Measurements from ENCODE around the gene IL32. TPM values are rescaled to one million over a fixed set of nuclear protein-coding genes. Genes with fewer than 3 reads are reported as not detected.

IL32 gene, protein sequence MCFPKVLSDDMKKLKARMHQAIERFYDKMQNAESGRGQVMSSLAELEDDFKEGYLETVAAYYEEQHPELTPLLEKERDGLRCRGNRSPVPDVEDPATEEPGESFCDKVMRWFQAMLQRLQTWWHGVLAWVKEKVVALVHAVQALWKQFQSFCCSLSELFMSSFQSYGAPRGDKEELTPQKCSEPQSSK
- polyA plus RNA-seq (2013, experiment 1 of 2): 2.1 TPM
- polyA plus RNA-seq (2013, experiment 2 of 2): 1.3 TPM

DNA sequence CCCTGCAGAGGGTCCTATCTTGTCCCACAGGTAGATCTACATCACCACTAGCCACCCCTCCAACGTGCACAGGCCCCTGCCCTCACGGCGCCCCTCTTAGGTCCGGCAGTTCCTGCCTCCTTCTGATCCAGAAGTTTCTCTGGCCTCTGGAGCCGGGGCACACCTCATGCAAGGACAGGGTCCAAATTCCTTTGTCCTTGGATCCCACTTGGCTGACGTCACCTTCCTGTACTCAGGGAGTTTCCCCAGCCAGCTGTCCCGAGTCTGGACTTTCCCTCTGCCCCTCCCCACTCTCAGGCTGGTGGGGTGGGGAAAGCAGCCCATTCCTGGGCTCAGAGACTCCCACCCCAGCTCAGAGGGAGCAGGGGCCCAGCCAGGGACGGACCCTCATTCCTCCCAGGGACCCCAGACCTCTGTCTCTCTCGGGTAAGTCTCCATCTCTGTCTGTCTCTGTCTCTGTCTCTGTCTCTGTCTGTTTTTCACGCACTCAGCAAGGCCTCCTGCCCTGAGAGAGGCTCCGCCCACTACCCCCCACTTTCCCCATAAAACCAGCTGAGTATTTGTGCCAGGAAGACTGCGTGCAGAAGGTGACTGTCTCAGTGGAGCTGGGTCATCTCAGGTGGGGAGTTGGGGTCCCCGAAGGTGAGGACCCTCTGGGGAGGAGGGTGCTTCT lies at the start of gene IL32:
IL32 (plus strand) TSS at position 572 of the 673 bp plus-strand sequence. CDS start 172 bp downstream, outside the sequence.
- 75% methylated on average over 13 of the region's 13 CpGs for WGBS
- Histone ChIP-seq H3K4me3 (ENCODE audit: low read length) (no peak within 1 kb of the TSS), H3K4me1 (ENCODE audit: insufficient read depth, low read length) (peaks cover 4% of the 10 kb centered on the region; the same call in 1 of the 2 replicates), H3K9me3 (ENCODE audit: insufficient read depth, low read depth, low read length) (no peaks in the 10 kb centered on the region), H3K27ac (ENCODE audit: low read depth, low read length) (no peak within 1 kb of the TSS), H3K9ac (ENCODE audit: low read depth, low read length) (peak within 1 kb of the TSS; percentile 26; the same call in 1 of the 2 replicates), H3K27me3 (ENCODE audit: insufficient read depth, low read length) (no peaks in the 10 kb centered on the region), H3K36me3 (ENCODE audit: insufficient read depth, low read length) (no peaks in the 10 kb centered on the region)

DNA sequence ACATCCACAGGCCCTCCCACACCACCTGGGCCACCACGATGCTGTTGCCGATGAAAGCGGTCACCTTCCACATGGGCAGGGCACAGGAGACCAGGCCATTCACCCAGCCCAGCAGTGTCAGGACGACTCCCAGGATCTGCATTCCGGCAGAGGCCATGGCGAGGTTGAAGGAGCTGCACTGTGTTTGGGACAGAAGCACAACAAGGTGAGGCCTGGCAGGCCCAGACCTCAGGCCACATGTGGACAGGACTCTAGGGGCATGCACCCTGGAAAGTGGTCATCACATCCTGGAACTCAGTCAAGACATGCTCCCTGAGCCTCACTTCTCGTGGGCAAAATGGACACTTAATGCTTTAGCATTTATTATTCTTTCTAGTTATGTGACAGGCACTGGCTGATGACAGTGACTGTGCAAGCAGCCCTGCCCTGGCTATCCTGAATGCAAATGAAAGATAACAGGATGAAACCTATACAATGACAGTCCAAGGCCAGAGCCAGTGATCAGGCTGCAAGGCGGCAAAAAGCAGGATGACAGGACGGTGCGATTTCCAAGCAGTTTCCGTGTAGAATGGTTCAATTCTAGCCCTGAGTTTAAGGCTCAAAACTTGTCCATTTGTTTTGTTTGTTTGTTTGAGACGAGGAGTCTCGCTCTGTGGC lies 49.4 kb upstream of the IL32 start:
- 85% methylated on average over 13 of the region's 13 CpGs for WGBS
- Histone ChIP-seq H3K9me3 (ENCODE audit: insufficient read depth, low read depth, low read length) (no peaks in the 10 kb centered on the region), H3K36me3 (ENCODE audit: insufficient read depth, low read length) (peaks cover 21% of the 10 kb centered on the region), H3K27me3 (ENCODE audit: insufficient read depth, low read length) (peaks cover 18% of the 10 kb centered on the region), H3K9ac (ENCODE audit: low read depth, low read length) (no peak overlapping the region), H3K4me1 (ENCODE audit: insufficient read depth, low read length) (peaks cover 28% of the 10 kb centered on the region), H3K4me3 (ENCODE audit: low read length) (peak overlapping the region; percentile 29), H3K27ac (ENCODE audit: low read depth, low read length) (peak overlapping the region; percentile 24; the same call in 1 of the 2 replicates)

DNA sequence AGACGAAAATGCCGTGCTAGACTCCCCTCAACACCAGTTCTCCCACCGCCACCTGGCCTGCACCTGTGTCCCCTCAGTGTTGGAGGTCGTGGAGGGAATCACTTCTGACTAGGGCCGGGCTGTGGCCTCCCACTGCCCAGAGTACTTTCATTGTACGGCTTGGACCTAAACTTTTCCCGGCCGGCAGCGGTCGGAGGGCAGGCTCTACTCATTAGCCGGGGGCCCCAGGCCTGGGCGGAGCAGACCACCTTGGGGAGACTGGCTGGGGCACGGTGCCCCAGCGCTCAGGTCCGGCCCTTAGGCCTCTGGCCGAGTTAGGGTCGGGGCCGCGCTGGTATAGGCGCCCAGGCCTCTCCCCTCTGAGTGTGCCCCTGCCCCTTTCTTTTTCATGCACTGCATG lies 48.1 kb upstream of the IL32 start:
- Histone ChIP-seq H3K9ac (ENCODE audit: low read depth, low read length) (peak overlapping the region; percentile 98), H3K27me3 (ENCODE audit: insufficient read depth, low read length) (peaks cover 9% of the 10 kb centered on the region; the same call in 1 of the 2 replicates), H3K9me3 (ENCODE audit: insufficient read depth, low read depth, low read length) (no peaks in the 10 kb centered on the region), H3K4me3 (ENCODE audit: low read length) (peak overlapping the region; percentile 97), H3K36me3 (ENCODE audit: insufficient read depth, low read length) (peaks cover 21% of the 10 kb centered on the region), H3K4me1 (ENCODE audit: insufficient read depth, low read length) (peaks cover 25% of the 10 kb centered on the region), H3K27ac (ENCODE audit: low read depth, low read length) (peak overlapping the region; percentile 99)
- WGBS: under 1% methylated on average over 20 of the region's 20 CpGs

DNA sequence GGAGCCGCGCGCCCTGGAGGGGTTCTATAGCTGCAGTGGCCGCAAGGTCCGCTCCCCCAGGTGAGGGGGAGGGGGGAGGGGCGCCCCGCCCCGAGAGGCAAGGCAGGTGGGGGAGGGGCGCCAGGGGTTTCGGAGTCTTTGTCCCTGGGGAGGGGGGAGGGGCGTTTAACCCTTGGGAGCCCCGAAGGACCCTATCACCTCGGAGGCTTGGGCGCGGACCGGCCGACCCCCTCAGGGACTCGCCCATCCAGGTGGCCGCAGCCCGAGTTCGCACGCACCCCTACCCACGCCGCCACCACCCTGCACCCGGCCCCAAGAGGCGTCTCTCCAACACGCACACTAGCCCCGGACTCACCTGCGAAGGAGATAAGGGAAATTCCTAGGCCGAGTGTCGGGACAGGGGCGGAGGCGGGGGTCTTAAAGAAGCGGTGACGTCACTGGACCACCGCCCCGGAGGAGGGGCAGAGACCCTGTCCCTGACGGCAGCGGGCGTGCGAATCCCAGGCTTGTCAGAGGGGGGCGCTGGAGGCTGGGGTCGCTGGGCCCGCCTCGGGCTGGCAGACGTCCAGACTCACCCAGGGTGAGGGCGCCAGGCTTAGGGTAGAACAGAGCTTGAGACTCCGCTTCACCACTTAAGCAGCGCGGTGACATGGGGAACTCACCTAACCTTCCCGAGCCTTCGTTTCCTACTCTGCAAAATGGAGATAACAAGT lies 47.5 kb upstream of the IL32 start, which contains the start of gene CLDN6:
CLDN6 (minus strand) TSS at position 390 of the 713 bp plus-strand sequence. CDS start 2,162 bp downstream, outside the sequence.
- Histone ChIP-seq H3K27me3 (ENCODE audit: insufficient read depth, low read length) (peaks cover 8% of the 10 kb centered on the region; the same call in 1 of the 2 replicates), H3K9ac (ENCODE audit: low read depth, low read length) (peak within 1 kb of the TSS; percentile 98), H3K9me3 (ENCODE audit: insufficient read depth, low read depth, low read length) (no peaks in the 10 kb centered on the region), H3K4me1 (ENCODE audit: insufficient read depth, low read length) (peaks cover 29% of the 10 kb centered on the region), H3K4me3 (ENCODE audit: low read length) (peak within 1 kb of the TSS; percentile 97), H3K36me3 (ENCODE audit: insufficient read depth, low read length) (peaks cover 21% of the 10 kb centered on the region), H3K27ac (ENCODE audit: low read depth, low read length) (peak within 1 kb of the TSS; percentile 99)
- 2% methylated on average over 51 of the region's 52 CpGs for WGBS

DNA sequence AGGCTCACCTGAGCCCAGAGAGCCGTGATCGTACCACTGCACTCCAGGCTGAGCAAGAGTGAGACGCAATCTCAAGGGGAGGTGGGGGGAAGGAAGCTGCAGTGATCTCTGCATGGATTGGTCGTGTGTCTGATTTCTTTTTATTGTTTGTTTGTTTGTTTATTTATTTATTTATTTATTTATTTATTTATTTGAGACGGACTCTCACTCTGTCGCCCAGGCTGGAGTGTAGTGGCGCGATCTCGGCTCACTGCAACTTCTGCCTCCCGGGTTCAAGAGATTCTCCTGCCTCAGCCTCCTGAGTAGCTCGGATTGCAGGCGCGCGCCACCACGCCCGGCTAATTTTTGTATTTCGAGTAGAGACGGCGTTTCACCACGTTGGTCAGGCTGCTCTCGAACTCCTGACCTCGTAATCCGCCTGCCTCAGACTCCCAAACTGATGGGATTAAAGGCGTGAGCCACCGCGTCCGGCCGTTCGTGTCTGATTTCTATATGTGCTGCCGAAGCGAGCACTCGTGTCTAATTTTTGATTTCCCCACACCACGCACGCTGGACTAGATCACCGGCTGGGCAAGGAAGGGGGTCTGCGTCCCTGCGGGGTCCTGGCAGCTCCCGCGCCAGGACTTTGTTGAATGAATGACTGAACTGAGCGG lies 45.7 kb upstream of the IL32 start:
- Histone ChIP-seq H3K27ac (ENCODE audit: low read depth, low read length) (peak overlapping the region; percentile 61), H3K4me3 (ENCODE audit: low read length) (peak overlapping the region; percentile 78), H3K27me3 (ENCODE audit: insufficient read depth, low read length) (no peaks in the 10 kb centered on the region), H3K9me3 (ENCODE audit: insufficient read depth, low read depth, low read length) (no peaks in the 10 kb centered on the region), H3K4me1 (ENCODE audit: insufficient read depth, low read length) (peaks cover 18% of the 10 kb centered on the region), H3K36me3 (ENCODE audit: insufficient read depth, low read length) (peaks cover 16% of the 10 kb centered on the region), H3K9ac (ENCODE audit: low read depth, low read length) (peak overlapping the region; percentile 44; the same call in 1 of the 2 replicates)
- WGBS: 44% methylated on average over 39 of the region's 40 CpGs

DNA sequence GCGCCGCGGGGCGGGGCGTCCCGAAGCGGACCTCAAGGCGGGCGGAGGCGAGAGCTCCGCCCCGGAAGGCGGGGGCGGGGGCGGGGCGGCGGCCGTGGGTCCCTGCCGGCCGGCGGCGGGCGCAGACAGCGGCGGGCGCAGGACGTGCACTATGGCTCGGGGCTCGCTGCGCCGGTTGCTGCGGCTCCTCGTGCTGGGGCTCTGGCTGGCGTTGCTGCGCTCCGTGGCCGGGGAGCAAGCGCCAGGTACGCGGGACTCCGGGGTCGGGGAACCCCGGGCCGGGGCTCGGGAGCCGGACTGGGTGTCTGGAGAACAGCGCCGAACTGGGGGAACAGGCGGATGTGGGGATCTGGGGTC lies 45.2 kb upstream of the IL32 start, which contains the start of gene TNFRSF12A:
TNFRSF12A (plus strand) TSS at position 122 of the 357 bp plus-strand sequence; CDS start at position 152, 30 bp downstream.
- H3K4me1 ChIP-seq (ENCODE audit: insufficient read depth, low read length): peaks cover 18% of the 10 kb centered on the region
- H3K36me3 ChIP-seq (ENCODE audit: insufficient read depth, low read length): peaks cover 11% of the 10 kb centered on the region
- peak within 1 kb of the TSS; percentile 100 for H3K27ac ChIP-seq (ENCODE audit: low read depth, low read length)
- peak within 1 kb of the TSS; percentile 92 for H3K9ac ChIP-seq (ENCODE audit: low read depth, low read length)
- WGBS: under 1% methylated on average over 49 of the region's 49 CpGs
- H3K27me3 ChIP-seq (ENCODE audit: insufficient read depth, low read length): no peaks in the 10 kb centered on the region
- H3K4me3 ChIP-seq (ENCODE audit: low read length): peak within 1 kb of the TSS; percentile 78
- no peaks in the 10 kb centered on the region for H3K9me3 ChIP-seq (ENCODE audit: insufficient read depth, low read depth, low read length)

DNA sequence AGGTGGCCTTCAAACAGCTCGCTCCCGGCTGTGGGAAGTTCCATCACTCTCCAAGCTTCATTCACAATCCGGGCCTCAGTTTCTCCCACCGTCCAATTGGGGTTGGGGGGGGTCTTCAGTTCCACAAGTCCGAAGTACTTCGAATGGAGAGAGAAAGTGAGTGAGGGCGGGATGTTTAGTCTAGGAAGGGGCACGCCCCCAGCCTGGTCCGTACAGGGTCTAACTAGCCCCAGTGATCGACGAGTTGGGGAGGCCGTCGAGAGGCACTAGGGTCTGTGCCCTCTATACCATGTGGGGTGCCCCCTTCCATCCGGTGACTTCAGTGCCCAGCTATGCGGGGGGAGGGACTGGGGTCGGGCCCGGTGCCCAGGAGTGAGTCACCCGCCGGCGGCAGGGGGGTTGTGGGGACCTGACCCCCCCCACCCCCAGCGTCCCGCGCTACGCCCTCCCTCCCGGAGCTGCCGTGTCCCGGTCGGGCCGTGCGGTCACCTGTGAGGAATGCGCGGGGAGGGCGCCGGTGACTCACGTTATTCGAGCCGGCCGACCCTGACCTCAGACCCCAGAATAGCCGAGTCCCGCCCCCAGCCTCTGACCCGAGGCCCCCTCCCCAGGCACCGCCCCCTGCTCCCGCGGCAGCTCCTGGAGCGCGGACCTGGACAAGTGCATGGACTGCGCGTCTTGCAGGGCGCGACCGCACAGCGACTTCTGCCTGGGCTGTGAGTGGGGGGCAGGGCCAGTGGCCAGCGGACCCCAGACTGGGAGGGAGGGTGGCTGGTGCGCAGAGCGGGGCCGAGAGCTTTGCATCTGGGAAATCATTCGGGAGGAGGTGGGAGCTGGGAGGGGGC lies 44.6 kb upstream of the IL32 start:
- H3K27me3 ChIP-seq (ENCODE audit: insufficient read depth, low read length): no peaks in the 10 kb centered on the region
- H3K4me1 ChIP-seq (ENCODE audit: insufficient read depth, low read length): peaks cover 18% of the 10 kb centered on the region
- under 1% methylated on average over 56 of the region's 57 CpGs for WGBS
- peaks cover 9% of the 10 kb centered on the region for H3K36me3 ChIP-seq (ENCODE audit: insufficient read depth, low read length)
- peak overlapping the region; percentile 100 for H3K27ac ChIP-seq (ENCODE audit: low read depth, low read length)
- H3K4me3 ChIP-seq (ENCODE audit: low read length): peak overlapping the region; percentile 78
- peak overlapping the region; percentile 92 for H3K9ac ChIP-seq (ENCODE audit: low read depth, low read length)
- no peaks in the 10 kb centered on the region for H3K9me3 ChIP-seq (ENCODE audit: insufficient read depth, low read depth, low read length)

DNA sequence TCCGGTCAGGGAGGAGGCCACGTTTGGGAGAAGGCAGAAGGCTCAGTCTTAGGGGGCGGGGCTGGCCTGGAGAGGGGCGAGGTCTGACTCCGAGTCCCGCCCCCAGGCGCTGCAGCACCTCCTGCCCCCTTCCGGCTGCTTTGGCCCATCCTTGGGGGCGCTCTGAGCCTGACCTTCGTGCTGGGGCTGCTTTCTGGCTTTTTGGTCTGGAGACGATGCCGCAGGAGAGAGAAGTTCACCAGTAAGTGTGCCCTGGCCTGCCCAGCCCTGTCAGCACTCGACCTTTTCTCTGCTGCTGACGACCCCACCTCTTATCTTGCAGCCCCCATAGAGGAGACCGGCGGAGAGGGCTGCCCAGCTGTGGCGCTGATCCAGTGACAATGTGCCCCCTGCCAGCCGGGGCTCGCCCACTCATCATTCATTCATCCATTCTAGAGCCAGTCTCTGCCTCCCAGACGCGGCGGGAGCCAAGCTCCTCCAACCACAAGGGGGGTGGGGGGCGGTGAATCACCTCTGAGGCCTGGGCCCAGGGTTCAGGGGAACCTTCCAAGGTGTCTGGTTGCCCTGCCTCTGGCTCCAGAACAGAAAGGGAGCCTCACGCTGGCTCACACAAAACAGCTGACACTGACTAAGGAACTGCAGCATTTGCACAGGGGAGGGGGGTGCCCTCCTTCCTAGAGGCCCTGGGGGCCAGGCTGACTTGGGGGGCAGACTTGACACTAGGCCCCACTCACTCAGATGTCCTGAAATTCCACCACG lies 43.8 kb upstream of the IL32 start:
- Histone ChIP-seq H3K36me3 (ENCODE audit: insufficient read depth, low read length) (peaks cover 11% of the 10 kb centered on the region), H3K4me3 (ENCODE audit: low read length) (peak overlapping the region; percentile 78), H3K9ac (ENCODE audit: low read depth, low read length) (peak overlapping the region; percentile 92), H3K27ac (ENCODE audit: low read depth, low read length) (peak overlapping the region; percentile 100), H3K27me3 (ENCODE audit: insufficient read depth, low read length) (no peaks in the 10 kb centered on the region), H3K4me1 (ENCODE audit: insufficient read depth, low read length) (peaks cover 14% of the 10 kb centered on the region), H3K9me3 (ENCODE audit: insufficient read depth, low read depth, low read length) (no peaks in the 10 kb centered on the region)
- 2% methylated on average over 25 of the region's 25 CpGs for WGBS

DNA sequence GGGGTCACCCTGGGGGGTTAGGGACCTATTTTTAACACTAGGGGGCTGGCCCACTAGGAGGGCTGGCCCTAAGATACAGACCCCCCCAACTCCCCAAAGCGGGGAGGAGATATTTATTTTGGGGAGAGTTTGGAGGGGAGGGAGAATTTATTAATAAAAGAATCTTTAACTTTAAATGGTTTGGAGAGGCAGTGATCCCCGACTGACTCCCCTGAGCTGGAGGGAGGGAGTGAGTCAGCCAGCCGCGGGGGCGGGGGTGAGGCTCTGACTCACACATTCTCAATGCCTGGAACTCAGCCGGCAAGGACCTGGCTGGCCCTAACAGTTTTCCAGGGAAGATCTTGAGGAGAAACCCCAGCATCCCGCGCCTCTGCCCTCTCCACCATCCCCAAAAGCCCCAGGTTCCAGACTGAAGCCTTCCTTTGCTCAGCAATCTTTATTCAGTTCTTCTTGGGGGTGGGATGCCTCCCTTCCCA lies 43.2 kb upstream of the IL32 start:
- peaks cover 17% of the 10 kb centered on the region for H3K36me3 ChIP-seq (ENCODE audit: insufficient read depth, low read length)
- 3% methylated on average over 7 of the region's 8 CpGs for WGBS
- H3K4me3 ChIP-seq (ENCODE audit: low read length): peak overlapping the region; percentile 78
- peaks cover 14% of the 10 kb centered on the region for H3K4me1 ChIP-seq (ENCODE audit: insufficient read depth, low read length)
- H3K27me3 ChIP-seq (ENCODE audit: insufficient read depth, low read length): no peaks in the 10 kb centered on the region
- H3K9me3 ChIP-seq (ENCODE audit: insufficient read depth, low read depth, low read length): no peaks in the 10 kb centered on the region
- H3K9ac ChIP-seq (ENCODE audit: low read depth, low read length): peak overlapping the region; percentile 92
- H3K27ac ChIP-seq (ENCODE audit: low read depth, low read length): peak overlapping the region; percentile 100

All from HUES64 (cell line).